Measurements from ENCODE around the gene PEX1.

Gene PEX1

GRCh38 chr7:92528188-92528957 lies at the start of gene PEX1, which contains the start of gene RBM48:
TSS of gene PEX1 (minus strand) at chr7:92528520. CDS start at chr7:92528435, 85 bp downstream.
TSS of gene RBM48 (plus strand) at chr7:92528795. CDS start at chr7:92528814, 19 bp downstream.
- DNase-seq (ENCODE audit: low read depth): peak; percentile 99
- TF ChIP-seq CTCF (IDR thresholded peaks at IDR 0.05; ENCODE audit: insufficient read depth, low read depth, low read length, missing control alignments): peak; percentile 16
- H3K4me3 ChIP-seq (ENCODE audit: low read depth, low read length): peak within 1 kb of the TSS; percentile 91

- TF ChIP-seq CTCF (IDR thresholded peaks at IDR 0.05; ENCODE audit: insufficient read depth, low read depth, low read length, missing control alignments): no peak
- no peak for DNase-seq (ENCODE audit: low read depth)
These were observed 48.0 kb upstream of the PEX1 start for GRCh38 chr7:92576296-92576695.

GRCh38 chr7:92569137-92569536 lies 40.8 kb upstream of the PEX1 start:
- no peak for DNase-seq (ENCODE audit: low read depth)
- no peak overlapping the region for H3K4me3 ChIP-seq (ENCODE audit: low read depth, low read length)

More at GRCh38 chr7:92576296-92576695, 48.0 kb upstream of the PEX1 start:
- no peak overlapping the region for H3K4me3 ChIP-seq (ENCODE audit: low read depth, low read length)

GRCh38 chr7:92567460-92567859 lies 39.1 kb upstream of the PEX1 start:
- no peak for TF ChIP-seq CTCF (IDR thresholded peaks at IDR 0.05; ENCODE audit: insufficient read depth, low read depth, low read length, missing control alignments)
- no peak for DNase-seq (ENCODE audit: low read depth)

More at GRCh38 chr7:92569137-92569536, 40.8 kb upstream of the PEX1 start:
- TF ChIP-seq CTCF (IDR thresholded peaks at IDR 0.05; ENCODE audit: insufficient read depth, low read depth, low read length, missing control alignments): no peak

GRCh38 chr7:92563345-92563744 lies 35.0 kb upstream of the PEX1 start:
- TF ChIP-seq CTCF (IDR thresholded peaks at IDR 0.05; ENCODE audit: insufficient read depth, low read depth, low read length, missing control alignments): no peak
- DNase-seq (ENCODE audit: low read depth): no peak
- no peak overlapping the region for H3K4me3 ChIP-seq (ENCODE audit: low read depth, low read length)

More at GRCh38 chr7:92567460-92567859, 39.1 kb upstream of the PEX1 start:
- H3K4me3 ChIP-seq (ENCODE audit: low read depth, low read length): no peak overlapping the region

GRCh38 chr7:92560602-92561001 lies 32.3 kb upstream of the PEX1 start:
- no peak for DNase-seq (ENCODE audit: low read depth)

More at GRCh38 chr7:92560602-92561001, 32.3 kb upstream of the PEX1 start:
- no peak overlapping the region for H3K4me3 ChIP-seq (ENCODE audit: low read depth, low read length)
- TF ChIP-seq CTCF (IDR thresholded peaks at IDR 0.05; ENCODE audit: insufficient read depth, low read depth, low read length, missing control alignments): no peak

All from GM12865 (cell line).